Effector CD8-positive, alpha-beta T cell (primary cell): ENCODE measurements around the gene MNS1.
"Not testable (repeated sequence)": the region's sequence is repeated elsewhere in the genome, so short reads cannot be mapped to it uniquely, and the experiment has no call there.

Source experiments
- DNase-seq: peaks from one replicate; lab custom pipeline; 2025; lab: John Stamatoyannopoulos, UW
- total RNA-seq, 4 experiments: gene quantifications; one replicate each; lab custom pipeline; 2026; lab: John Stamatoyannopoulos, UW

MNS1 gene
- 0 reads per million in 4 experiments for total RNA-seq

GRCh38 chr15:56464893-56465520 lies at the start of gene MNS1:
Gene MNS1 (minus strand): TSS chr15:56465137. CDS start chr15:56464972, 165 bp downstream.
- DNase-seq: peak; percentile 47

GRCh38 chr15:56496635-56497034 lies 31.7 kb upstream of the MNS1 start:
- DNase-seq: no peak

GRCh38 chr15:56495533-56495932 lies 30.6 kb upstream of the MNS1 start:
- DNase-seq: no peak

- DNase-seq: no peak
Measured at GRCh38 chr15:56495053-56495452, 30.1 kb upstream of the MNS1 start.

GRCh38 chr15:56492791-56493555 lies 28.0 kb upstream of the MNS1 start:
- no peak for DNase-seq

- DNase-seq: no peak
Measured at GRCh38 chr15:56492236-56492635, 27.3 kb upstream of the MNS1 start.

- peak; percentile 4 for DNase-seq
Measured at GRCh38 chr15:56491110-56491722, 26.3 kb upstream of the MNS1 start.

- no peak for DNase-seq
Measured at GRCh38 chr15:56490461-56490860, 25.5 kb upstream of the MNS1 start.

- not testable (repeated sequence) for DNase-seq
Measured at GRCh38 chr15:56486206-56486605, 21.3 kb upstream of the MNS1 start.

GRCh38 chr15:56485426-56485825 lies 20.5 kb upstream of the MNS1 start:
- not testable (repeated sequence) for DNase-seq

GRCh38 chr15:56484287-56484686 lies 19.4 kb upstream of the MNS1 start:
- DNase-seq: no peak

- no peak for DNase-seq
Measured at GRCh38 chr15:56475351-56475750, 10.4 kb upstream of the MNS1 start.

GRCh38 chr15:56473017-56473416 lies 8.1 kb upstream of the MNS1 start:
- no peak for DNase-seq

GRCh38 chr15:56472278-56472677 lies 7.3 kb upstream of the MNS1 start:
- no peak for DNase-seq

GRCh38 chr15:56471440-56472069 lies 6.6 kb upstream of the MNS1 start:
- no peak for DNase-seq

GRCh38 chr15:56469483-56469882 lies 4.5 kb upstream of the MNS1 start:
- no peak for DNase-seq

- DNase-seq: no peak
Measured at GRCh38 chr15:56468401-56468800, 3.5 kb upstream of the MNS1 start.

- no peak for DNase-seq
Measured at GRCh38 chr15:56467616-56468015, 2.7 kb upstream of the MNS1 start.

GRCh38 chr15:56460947-56461346 lies 4.0 kb downstream of the MNS1 start:
- no peak for DNase-seq

GRCh38 chr15:56460071-56460470 lies 4.9 kb downstream of the MNS1 start:
- no peak for DNase-seq

GRCh38 chr15:56459096-56459495 lies 5.8 kb downstream of the MNS1 start:
- no peak for DNase-seq

- DNase-seq: no peak
Measured at GRCh38 chr15:56456229-56456628, 8.7 kb downstream of the MNS1 start.

GRCh38 chr15:56454836-56455235 lies 10.1 kb downstream of the MNS1 start:
- no peak for DNase-seq
